Cardiac septum (tissue), 1 donor: ENCODE results near the gene ERF. TPM values are rescaled to one million over a fixed set of nuclear protein-coding genes. Genes with fewer than 3 reads are reported as not detected.

Experiments
- DNase-seq: peaks from one replicate; pipeline ENCODE4 v3.0.0-alpha.2; 2020; ENCODE audit warnings: low spot score
- intact Hi-C: fragments of 100-400 bp; cut with DNase I; formaldehyde crosslinking; loops from one replicate; pipeline ENCODE4 v1.14.0; 2022
- total RNA-seq: library from RNA; stranded (reverse); fragmentation: NEBNext Ultra II Directional; extraction: Animal tissue kit (Norgen Biotek cat#: 25700); gene quantifications from one replicate; pipeline ENCODE4 v1.2.1, GENCODE V29; 2021
- donor health status: DM: no; HTN: no; CAD: no.

Gene ERF
- total RNA-seq, 1 donor from 2014 or later, result 37.4 TPM

- DNase-seq, result no peak
- intact Hi-C loops, result loop anchor here (1.0 kb wide), 1 partner anchor 34 kb away; no protein-coding TSS in a partner anchor
Measured at GRCh38 chr19:42278452-42279154, 23.7 kb upstream of the ERF start.

- intact Hi-C loops, result no loop called here
- DNase-seq, result peak; percentile 78
Measured at GRCh38 chr19:42277821-42278451, 23.0 kb upstream of the ERF start.

GRCh38 chr19:42276821-42277220 is 21.9 kb upstream of the ERF start:
- intact Hi-C loops, result no loop called here
- no peak for DNase-seq

- no peak for DNase-seq
- intact Hi-C loops, result no loop called here
Measured at GRCh38 chr19:42276284-42276683, 21.4 kb upstream of the ERF start.

GRCh38 chr19:42275517-42275916 is 20.6 kb upstream of the ERF start:
- intact Hi-C loops, result no loop called here
- no peak for DNase-seq

- intact Hi-C loops, result no loop called here
Measured at GRCh38 chr19:42275103-42275502, 20.2 kb upstream of the ERF start.

GRCh38 chr19:42274065-42274682 is 19.2 kb upstream of the ERF start:
- intact Hi-C loops, result no loop called here
- no peak for DNase-seq

More at GRCh38 chr19:42275103-42275502, 20.2 kb upstream of the ERF start:
- DNase-seq, result no peak

GRCh38 chr19:42273407-42274064 is 18.6 kb upstream of the ERF start:
- intact Hi-C loops, result no loop called here
- no peak for DNase-seq

- intact Hi-C loops, result no loop called here
- DNase-seq, result no peak
Measured at GRCh38 chr19:42272989-42273406, 18.1 kb upstream of the ERF start.

- intact Hi-C loops, result no loop called here
- no peak for DNase-seq
Measured at GRCh38 chr19:42272535-42272897, 17.6 kb upstream of the ERF start.

- intact Hi-C loops, result no loop called here
- no peak for DNase-seq
Measured at GRCh38 chr19:42271861-42272534, 17.1 kb upstream of the ERF start.

- intact Hi-C loops, result no loop called here
- DNase-seq, result no peak
Measured at GRCh38 chr19:42271045-42271419, 16.1 kb upstream of the ERF start.

- peak; percentile 81 for DNase-seq
- intact Hi-C loops, result no loop called here
Measured at GRCh38 chr19:42270346-42271044, 15.6 kb upstream of the ERF start.

- intact Hi-C loops, result loop anchor here (2.0 kb wide), 1 partner anchor 13 kb away; no protein-coding TSS in a partner anchor
- no peak for DNase-seq
Measured at GRCh38 chr19:42269478-42270345, 14.8 kb upstream of the ERF start.

- intact Hi-C loops, result loop anchor here (2.0 kb wide), 1 partner anchor 14 kb away; no protein-coding TSS in a partner anchor
- peak; percentile 100 for DNase-seq
Measured at GRCh38 chr19:42268704-42269477, 14.0 kb upstream of the ERF start, which contains the start of gene CIC. Gene CIC, plus strand, starts transcription at chr19:42269252. Its CDS starts 2,532 bp downstream, at chr19:42271784.

- peak; percentile 99 for DNase-seq
- intact Hi-C loops, result loop anchor here (2.0 kb wide), 1 partner anchor 15 kb away; no protein-coding TSS in a partner anchor
Measured at GRCh38 chr19:42268142-42268703, 13.3 kb upstream of the ERF start.

GRCh38 chr19:42267644-42268141 is 12.8 kb upstream of the ERF start:
- DNase-seq, result no peak
- intact Hi-C loops, result loop anchor here (1.0 to 2.0 kb wide), 2 partner anchors 11 to 15 kb away; no protein-coding TSS in a partner anchor
